HepG2 (cell line): ENCODE measurements around the gene SLC26A2. TPM values are rescaled to one million over a fixed set of nuclear protein-coding genes. Genes with fewer than 3 reads are reported as not detected.

Experiments
- FOXC1 ChIP-seq: sonication (generic); formaldehyde crosslinking; IDR thresholded peaks from 2 replicates; pipeline ENCODE4 v1.8.0; 2022; ENCODE audit warnings: mild to moderate bottlenecking, missing genetic modification reagents, borderline replicate concordance
- GTF2F1 ChIP-seq: fragments of 150-350 bp; IDR thresholded peaks from 2 replicates; pipeline ENCODE4 v1.6.1; 2014; ENCODE audit warnings: low read length
- IRF2 ChIP-seq: IDR thresholded peaks from 2 replicates; pipeline ENCODE4 v1.6.1; 2018; ENCODE audit warnings: missing genetic modification reagents, missing compliant biosample characterization
- MIER2 ChIP-seq: IDR thresholded peaks from 2 replicates; pipeline ENCODE4 v1.6.1; 2016; ENCODE audit warnings: missing biosample characterization, missing genetic modification reagents
- NFATC3 ChIP-seq: sonication (generic); formaldehyde crosslinking; IDR thresholded peaks from 2 replicates; pipeline ENCODE4 v1.5.1; 2020; ENCODE audit warnings: mild to moderate bottlenecking, missing genetic modification reagents
- POLR2A ChIP-seq, 2 experiments: IDR thresholded peaks; 2 replicates each; pipeline ENCODE4 v1.6.1; 2011; ENCODE audit warnings: low read depth in 2 of 2, low read length in 2 of 2, mild to moderate bottlenecking in 1 of 2, moderate library complexity in 1 of 2; ENCODE audit not compliant: insufficient read depth in 1 of 2
- RFX3 ChIP-seq: IDR thresholded peaks from 2 replicates; pipeline ENCODE4 v1.6.1; 2016; ENCODE audit warnings: missing biosample characterization, missing genetic modification reagents
- TBP ChIP-seq: sonication (generic); formaldehyde crosslinking; IDR thresholded peaks from 2 replicates; pipeline ENCODE4 v1.5.0; 2020; ENCODE audit warnings: missing genetic modification reagents
- ZKSCAN5 ChIP-seq: sonication (generic); formaldehyde crosslinking; IDR thresholded peaks from 2 replicates; pipeline ENCODE4 v1.5.1; 2020; ENCODE audit warnings: mild to moderate bottlenecking, missing genetic modification reagents
- ZNF652 ChIP-seq: IDR thresholded peaks from 2 replicates; pipeline ENCODE4 v1.6.1; 2016; ENCODE audit warnings: low read depth, borderline replicate concordance
- ZNF749 ChIP-seq: sonication (generic); formaldehyde crosslinking; IDR thresholded peaks from 2 replicates; pipeline ENCODE4 v1.8.0; 2022; ENCODE audit warnings: mild to moderate bottlenecking, missing genetic modification reagents, moderate library complexity, borderline replicate concordance
- polyA plus RNA-seq, 8 experiments: library from polyadenylated mRNA; depleted of rRNA in 3 of 8; stranded (reverse) in 7 of 8; unstranded in 1 of 8; fragments of >200 nt; fragmentation: Illumina TruSeq in 4 of 8; extraction: Trizol in 4 of 8; gene quantifications; 2 replicates each; pipeline versions ENCODE4 v1.2.1 to v1.2.3, GENCODE V29; 2011 to 2016; ENCODE audit warnings: low read depth in 4 of 8, missing spikeins in 1 of 8, mixed read lengths in 1 of 8; ENCODE audit not compliant: insufficient read depth in 1 of 8
- total RNA-seq, 5 experiments: library from RNA; depleted of rRNA; stranded (reverse); fragments of >200 nt; fragmentation: Illumina TruSeq; extraction: Trizol; gene quantifications; 2 replicates each; pipeline ENCODE4 v1.2.3, GENCODE V29; 2016; ENCODE audit warnings: low read depth in 1 of 5
- TF ChIP-seq, protein P1 (sequence below): sonication (generic); formaldehyde crosslinking; IDR thresholded peaks from 2 replicates; pipeline ENCODE4 v1.4.0; 2020; ENCODE audit warnings: missing genetic modification reagents
- TF ChIP-seq, protein P2 (sequence below): sonication (generic); formaldehyde crosslinking; conservative IDR thresholded peaks from 2 replicates; pipeline ENCODE4 v1.8.0; 2022; ENCODE audit warnings: mild to moderate bottlenecking, moderate library complexity, missing genetic modification reagents
- TF ChIP-seq, protein P3 (sequence below): sonication (generic); formaldehyde crosslinking; IDR thresholded peaks from 2 replicates; pipeline ENCODE4 v1.4.0; 2020; ENCODE audit warnings: missing genetic modification reagents, borderline replicate concordance
- TF ChIP-seq, protein P4 (sequence below): sonication (generic); formaldehyde crosslinking; IDR thresholded peaks from 2 replicates; pipeline ENCODE4 v1.4.0; 2020; ENCODE audit warnings: missing genetic modification reagents; ENCODE audit errors: not compliant biosample characterization
- TF ChIP-seq, protein P5 (sequence below): IDR thresholded peaks from 2 replicates; pipeline ENCODE4 v1.6.1; 2016; ENCODE audit warnings: control low read depth

The SLC26A2 gene
- total and polyA plus RNA-seq, 2 of the 13 experiments (the other 11 are each of a cell fraction or from before 2014, with no cell fraction given), result 2.2 to 7.9 TPM

DNA sequence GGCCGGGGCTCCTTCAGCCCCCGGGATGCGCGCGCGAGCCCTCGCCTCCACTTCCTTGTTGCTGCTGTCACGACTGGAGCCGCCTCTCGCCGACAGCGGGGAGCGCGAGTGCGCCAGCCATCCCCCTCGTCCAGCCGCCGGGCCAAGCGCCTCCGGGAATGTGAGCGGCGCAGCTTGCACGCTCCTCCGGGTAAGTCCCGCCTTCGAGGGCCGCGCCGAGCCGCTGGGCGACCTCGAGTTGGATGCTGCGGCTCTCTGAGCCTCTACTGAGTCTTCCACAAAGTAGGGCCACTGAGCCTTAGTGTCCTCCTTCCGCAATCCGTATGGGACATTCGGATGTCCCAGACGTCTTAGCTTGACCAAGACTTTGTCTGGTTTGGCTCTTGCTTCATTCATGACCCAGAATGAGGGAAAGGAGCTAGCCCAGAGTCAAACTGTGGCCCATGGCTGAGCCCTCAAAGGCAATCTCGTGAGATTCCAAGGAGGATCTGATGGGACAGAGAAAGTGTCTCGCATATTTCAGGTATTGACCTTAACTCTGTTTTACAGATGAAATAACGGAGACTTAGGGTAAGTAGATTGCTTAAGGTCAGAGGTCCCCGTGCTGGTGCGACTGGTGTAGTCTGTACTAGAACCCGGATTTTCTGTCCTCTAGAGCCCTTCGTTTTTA is 40.6 kb downstream of the SLC26A2 start (continued):
- TF ChIP-seq NFATC3 (no peak), GTF2F1 (no peak), TBP (CRISPR knock-in tag) (no peak), ZNF652 (CRISPR knock-in tag) (no peak), FOXC1 (CRISPR knock-in tag) (no peak), RFX3 (CRISPR knock-in tag) (no peak), IRF2 (CRISPR knock-in tag) (no peak), ZNF749 (CRISPR knock-in tag) (no peak), MIER2 (no peak), POLR2A (IDR thresholded peaks at IDR 0.05; ENCODE audit: insufficient read depth in 1 of 2, low read depth in 2 of 2, low read length in 2 of 2) (no peak), ZKSCAN5 (CRISPR knock-in tag) (no peak)
- TF ChIP-seq, protein P1, sequence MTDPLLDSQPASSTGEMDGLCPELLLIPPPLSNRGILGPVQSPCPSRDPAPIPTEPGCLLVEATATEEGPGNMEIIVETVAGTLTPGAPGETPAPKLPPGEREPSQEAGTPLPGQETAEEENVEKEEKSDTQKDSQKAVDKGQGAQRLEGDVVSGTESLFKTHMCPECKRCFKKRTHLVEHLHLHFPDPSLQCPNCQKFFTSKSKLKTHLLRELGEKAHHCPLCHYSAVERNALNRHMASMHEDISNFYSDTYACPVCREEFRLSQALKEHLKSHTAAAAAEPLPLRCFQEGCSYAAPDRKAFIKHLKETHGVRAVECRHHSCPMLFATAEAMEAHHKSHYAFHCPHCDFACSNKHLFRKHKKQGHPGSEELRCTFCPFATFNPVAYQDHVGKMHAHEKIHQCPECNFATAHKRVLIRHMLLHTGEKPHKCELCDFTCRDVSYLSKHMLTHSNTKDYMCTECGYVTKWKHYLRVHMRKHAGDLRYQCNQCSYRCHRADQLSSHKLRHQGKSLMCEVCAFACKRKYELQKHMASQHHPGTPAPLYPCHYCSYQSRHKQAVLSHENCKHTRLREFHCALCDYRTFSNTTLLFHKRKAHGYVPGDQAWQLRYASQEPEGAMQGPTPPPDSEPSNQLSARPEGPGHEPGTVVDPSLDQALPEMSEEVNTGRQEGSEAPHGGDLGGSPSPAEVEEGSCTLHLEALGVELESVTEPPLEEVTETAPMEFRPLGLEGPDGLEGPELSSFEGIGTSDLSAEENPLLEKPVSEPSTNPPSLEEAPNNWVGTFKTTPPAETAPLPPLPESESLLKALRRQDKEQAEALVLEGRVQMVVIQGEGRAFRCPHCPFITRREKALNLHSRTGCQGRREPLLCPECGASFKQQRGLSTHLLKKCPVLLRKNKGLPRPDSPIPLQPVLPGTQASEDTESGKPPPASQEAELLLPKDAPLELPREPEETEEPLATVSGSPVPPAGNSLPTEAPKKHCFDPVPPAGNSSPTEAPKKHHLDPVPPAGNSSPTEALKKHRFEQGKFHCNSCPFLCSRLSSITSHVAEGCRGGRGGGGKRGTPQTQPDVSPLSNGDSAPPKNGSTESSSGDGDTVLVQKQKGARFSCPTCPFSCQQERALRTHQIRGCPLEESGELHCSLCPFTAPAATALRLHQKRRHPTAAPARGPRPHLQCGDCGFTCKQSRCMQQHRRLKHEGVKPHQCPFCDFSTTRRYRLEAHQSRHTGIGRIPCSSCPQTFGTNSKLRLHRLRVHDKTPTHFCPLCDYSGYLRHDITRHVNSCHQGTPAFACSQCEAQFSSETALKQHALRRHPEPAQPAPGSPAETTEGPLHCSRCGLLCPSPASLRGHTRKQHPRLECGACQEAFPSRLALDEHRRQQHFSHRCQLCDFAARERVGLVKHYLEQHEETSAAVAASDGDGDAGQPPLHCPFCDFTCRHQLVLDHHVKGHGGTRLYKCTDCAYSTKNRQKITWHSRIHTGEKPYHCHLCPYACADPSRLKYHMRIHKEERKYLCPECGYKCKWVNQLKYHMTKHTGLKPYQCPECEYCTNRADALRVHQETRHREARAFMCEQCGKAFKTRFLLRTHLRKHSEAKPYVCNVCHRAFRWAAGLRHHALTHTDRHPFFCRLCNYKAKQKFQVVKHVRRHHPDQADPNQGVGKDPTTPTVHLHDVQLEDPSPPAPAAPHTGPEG (CRISPR knock-in tag), result no peak
- TF ChIP-seq, protein P2, sequence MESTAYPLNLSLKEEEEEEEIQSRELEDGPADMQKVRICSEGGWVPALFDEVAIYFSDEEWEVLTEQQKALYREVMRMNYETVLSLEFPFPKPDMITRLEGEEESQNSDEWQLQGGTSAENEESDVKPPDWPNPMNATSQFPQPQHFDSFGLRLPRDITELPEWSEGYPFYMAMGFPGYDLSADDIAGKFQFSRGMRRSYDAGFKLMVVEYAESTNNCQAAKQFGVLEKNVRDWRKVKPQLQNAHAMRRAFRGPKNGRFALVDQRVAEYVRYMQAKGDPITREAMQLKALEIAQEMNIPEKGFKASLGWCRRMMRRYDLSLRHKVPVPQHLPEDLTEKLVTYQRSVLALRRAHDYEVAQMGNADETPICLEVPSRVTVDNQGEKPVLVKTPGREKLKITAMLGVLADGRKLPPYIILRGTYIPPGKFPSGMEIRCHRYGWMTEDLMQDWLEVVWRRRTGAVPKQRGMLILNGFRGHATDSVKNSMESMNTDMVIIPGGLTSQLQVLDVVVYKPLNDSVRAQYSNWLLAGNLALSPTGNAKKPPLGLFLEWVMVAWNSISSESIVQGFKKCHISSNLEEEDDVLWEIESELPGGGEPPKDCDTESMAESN (CRISPR knock-in tag), result no peak
- TF ChIP-seq, protein P3, sequence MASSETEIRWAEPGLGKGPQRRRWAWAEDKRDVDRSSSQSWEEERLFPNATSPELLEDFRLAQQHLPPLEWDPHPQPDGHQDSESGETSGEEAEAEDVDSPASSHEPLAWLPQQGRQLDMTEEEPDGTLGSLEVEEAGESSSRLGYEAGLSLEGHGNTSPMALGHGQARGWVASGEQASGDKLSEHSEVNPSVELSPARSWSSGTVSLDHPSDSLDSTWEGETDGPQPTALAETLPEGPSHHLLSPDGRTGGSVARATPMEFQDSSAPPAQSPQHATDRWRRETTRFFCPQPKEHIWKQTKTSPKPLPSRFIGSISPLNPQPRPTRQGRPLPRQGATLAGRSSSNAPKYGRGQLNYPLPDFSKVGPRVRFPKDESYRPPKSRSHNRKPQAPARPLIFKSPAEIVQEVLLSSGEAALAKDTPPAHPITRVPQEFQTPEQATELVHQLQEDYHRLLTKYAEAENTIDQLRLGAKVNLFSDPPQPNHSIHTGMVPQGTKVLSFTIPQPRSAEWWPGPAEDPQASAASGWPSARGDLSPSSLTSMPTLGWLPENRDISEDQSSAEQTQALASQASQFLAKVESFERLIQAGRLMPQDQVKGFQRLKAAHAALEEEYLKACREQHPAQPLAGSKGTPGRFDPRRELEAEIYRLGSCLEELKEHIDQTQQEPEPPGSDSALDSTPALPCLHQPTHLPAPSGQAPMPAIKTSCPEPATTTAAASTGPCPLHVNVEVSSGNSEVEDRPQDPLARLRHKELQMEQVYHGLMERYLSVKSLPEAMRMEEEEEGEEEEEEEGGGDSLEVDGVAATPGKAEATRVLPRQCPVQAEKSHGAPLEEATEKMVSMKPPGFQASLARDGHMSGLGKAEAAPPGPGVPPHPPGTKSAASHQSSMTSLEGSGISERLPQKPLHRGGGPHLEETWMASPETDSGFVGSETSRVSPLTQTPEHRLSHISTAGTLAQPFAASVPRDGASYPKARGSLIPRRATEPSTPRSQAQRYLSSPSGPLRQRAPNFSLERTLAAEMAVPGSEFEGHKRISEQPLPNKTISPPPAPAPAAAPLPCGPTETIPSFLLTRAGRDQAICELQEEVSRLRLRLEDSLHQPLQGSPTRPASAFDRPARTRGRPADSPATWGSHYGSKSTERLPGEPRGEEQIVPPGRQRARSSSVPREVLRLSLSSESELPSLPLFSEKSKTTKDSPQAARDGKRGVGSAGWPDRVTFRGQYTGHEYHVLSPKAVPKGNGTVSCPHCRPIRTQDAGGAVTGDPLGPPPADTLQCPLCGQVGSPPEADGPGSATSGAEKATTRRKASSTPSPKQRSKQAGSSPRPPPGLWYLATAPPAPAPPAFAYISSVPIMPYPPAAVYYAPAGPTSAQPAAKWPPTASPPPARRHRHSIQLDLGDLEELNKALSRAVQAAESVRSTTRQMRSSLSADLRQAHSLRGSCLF (CRISPR knock-in tag), result no peak
- TF ChIP-seq, protein P4, sequence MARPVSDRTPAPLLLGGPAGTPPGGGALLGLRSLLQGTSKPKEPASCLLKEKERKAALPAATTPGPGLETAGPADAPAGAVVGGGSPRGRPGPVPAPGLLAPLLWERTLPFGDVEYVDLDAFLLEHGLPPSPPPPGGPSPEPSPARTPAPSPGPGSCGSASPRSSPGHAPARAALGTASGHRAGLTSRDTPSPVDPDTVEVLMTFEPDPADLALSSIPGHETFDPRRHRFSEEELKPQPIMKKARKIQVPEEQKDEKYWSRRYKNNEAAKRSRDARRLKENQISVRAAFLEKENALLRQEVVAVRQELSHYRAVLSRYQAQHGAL (CRISPR knock-in tag), result no peak
- TF ChIP-seq, protein P5, sequence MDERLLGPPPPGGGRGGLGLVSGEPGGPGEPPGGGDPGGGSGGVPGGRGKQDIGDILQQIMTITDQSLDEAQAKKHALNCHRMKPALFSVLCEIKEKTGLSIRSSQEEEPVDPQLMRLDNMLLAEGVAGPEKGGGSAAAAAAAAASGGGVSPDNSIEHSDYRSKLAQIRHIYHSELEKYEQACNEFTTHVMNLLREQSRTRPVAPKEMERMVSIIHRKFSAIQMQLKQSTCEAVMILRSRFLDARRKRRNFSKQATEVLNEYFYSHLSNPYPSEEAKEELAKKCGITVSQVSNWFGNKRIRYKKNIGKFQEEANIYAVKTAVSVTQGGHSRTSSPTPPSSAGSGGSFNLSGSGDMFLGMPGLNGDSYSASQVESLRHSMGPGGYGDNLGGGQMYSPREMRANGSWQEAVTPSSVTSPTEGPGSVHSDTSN, result no peak
